Epidermal melanocyte (primary cell): ENCODE measurements around the gene HS3ST1.

Experiments used
- DNase-seq: peaks from one replicate; pipeline ENCODE4 v3.0.0; 2011; ENCODE audit warnings: low spot score; ENCODE audit not compliant: insufficient read length

HS3ST1 gene

DNA sequence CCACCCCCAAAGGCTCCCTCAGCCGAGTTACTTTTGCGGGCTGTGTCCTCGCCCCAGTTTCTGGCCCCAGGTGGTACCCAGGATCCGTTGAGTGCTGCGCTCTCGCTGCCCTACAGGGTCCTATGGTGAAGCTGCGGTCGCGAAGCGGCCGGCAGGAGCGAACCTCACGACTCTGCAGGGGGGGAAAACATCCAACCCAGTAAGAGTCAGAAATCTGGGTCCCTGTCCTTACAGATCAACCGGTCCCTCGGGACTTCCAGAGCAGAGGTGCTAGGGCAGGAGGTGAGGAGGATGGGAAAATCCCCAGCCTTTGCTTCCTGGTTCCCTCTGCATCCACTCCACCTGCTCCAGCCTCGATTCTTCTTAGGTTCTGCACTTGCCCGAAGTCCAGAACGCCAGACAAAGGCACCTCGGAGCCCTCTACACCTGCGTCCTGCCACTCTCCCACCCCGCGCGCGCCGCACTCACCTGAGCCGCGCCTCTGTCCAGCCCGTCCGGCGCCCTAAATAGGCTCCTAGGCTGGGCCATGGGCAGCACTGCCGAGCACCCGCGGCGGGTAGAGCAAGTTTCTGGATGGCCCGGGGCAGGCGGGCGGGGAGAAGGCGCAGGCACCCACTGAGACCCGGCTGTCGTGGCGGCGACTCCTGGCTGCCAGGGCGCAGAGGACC is at the start of gene HS3ST1:
Gene HS3ST1 (minus strand): TSS at position 664 of the 668 bp plus-strand sequence. CDS start 28,889 bp downstream, outside the sequence.
- no peak for DNase-seq

DNA sequence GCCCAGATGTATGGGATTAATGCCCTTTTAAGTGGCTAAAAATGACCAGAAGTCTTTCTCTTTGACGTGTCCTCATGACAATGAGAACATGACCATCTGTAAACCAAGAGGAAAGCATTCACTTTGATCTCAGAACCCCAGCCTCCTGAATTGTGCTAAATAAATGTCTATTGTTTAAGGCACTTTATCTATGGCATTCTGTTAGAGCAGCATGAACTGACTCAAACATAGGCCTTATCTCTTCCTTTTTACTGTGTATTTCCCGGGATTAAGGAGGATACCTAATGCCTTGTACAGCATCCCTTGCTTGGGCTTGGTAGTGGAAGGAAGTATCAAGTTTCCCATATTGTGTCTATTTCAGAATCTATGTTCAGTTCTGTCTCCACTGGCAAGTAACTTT is 47.2 kb upstream of the HS3ST1 start:
- DNase-seq, result no peak

DNA sequence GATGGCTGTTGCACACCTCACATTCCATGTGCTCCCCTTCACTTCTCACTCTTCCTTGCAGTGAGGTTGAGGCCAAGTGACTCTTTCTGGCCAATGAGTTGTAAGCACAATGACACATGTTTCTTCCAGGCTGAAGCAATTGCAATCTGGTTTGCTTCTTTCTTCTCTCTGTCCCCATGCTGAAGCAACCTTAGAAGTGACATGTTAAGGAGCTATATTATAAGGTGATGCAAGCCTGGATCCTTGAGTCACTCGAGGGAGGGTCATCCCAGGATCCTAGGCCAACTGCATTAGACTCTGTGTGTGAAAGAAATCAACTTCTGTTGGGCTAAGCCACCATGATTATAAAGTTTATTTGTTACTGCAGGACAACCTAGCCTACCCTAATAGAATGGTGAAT is 45.5 kb upstream of the HS3ST1 start:
- DNase-seq, result no peak

DNA sequence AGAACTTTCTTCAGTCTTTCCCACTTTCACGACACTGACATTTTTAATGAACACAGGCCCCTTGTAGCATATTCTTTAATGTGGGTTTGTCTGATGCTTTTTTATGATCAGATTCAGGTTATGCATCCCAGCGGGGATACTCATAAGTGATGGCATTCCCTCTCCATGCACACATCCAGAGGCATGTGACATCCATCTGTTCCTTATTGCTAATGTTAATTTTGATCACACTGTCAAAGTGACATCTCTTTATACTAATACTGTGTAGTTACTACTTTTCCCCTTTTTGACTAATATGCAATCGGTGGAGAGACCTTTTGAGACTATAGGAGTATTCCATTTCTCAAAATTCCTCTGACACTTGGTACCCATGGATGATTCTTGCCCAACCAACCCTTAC is 43.8 kb upstream of the HS3ST1 start:
- DNase-seq, result no peak

DNA sequence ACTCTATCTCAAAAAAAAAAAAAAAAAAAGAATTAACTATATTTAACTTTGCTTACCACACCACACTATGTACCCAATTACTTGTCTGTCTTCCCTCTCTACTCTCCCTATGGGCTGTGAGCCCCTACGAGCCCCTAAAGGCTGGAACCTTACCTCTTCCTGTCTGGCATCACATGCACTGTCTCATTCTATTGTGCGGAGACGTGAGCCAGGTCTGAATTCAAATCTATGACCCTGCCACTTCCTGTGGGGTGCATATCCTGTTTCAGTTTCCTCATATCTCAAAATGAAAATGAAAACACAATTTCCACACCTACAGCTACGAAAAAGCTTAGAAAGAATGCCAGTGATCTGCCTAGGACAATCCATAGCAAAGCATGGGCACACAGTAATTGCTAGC is 42.9 kb upstream of the HS3ST1 start:
- no peak for DNase-seq

DNA sequence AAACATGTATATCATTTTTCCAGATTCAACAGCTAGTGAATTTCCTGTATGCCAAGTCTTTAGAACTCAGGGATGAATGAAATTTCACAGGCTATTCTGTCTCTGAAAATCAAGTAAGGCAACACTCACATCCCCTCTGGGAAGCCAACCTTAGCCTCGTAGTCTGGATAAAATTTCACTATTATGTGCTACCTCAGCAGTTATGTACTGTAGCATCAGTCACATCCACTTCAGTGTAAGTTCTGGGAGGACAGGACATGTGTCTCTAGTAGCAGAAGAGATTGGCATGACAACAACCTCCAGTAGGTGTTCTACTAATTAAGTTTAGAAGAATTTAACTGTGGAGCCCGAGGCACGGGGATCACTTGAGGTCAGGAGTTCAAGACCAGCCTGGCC is 42.4 kb upstream of the HS3ST1 start:
- no peak for DNase-seq

DNA sequence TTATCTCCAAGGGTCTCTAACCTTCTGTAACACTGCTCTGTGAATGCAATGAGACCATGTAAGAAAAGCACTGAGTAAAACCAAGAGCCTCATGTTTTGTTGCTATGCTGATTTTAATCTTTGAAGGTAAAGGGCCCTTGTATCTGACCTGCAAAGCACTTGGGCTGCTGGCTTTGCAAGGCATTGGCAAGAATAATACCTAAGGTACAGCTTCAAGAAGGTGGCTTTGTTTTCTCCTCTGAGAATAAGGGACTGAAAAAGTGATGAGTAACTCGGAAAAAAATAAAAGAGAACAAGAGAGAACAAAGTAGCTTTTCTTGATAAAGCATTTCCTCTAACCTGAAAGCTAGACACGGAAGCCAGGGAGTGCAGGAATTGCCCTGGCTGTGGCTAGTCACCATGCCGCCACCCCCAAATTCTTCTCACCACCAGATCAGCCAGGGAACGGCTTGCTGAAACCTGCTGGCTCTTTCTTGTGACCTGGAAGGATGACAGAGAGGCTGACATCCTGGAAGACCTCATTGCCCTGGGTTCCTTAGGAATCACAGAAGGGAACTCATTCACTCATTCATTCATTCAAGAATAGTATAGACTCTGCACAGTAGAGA is 41.8 kb upstream of the HS3ST1 start:
- no peak for DNase-seq

DNA sequence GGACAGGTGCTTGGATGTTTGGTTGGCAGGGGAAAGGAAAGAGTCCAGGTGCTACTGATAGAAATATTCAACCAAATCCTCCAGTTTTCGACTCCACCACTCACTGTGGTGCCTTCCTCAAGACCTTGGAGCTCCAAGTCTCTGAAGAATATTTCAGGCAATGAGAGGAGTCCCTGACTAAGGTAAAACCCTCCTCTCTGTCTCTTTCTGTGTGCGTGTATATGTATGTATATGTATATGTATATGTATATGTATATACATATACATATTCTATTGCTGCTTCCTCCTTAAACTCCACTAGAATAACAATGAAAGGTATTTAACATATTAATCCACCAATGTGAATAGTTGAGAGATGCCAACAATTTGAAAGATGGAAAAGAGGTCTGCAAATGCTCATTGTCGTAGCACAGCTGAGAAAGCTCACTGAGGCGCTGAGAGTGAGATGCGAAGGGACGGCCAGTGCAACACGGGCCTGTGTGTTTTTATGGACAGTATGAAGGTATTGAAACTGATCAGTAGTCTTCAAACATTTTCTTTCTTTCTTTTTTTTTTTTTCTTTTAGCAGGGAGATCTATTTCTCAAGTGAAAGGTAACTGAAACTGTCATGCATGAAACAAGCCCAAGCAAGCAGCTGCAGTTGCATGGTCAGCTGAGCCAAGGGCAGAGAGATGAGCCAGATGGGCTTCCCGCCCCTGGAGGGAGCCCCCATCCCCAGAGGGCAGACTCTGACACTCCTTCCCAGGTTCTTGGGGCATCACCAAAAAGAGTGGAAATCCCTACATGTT is 41.1 kb upstream of the HS3ST1 start:
- no peak for DNase-seq

DNA sequence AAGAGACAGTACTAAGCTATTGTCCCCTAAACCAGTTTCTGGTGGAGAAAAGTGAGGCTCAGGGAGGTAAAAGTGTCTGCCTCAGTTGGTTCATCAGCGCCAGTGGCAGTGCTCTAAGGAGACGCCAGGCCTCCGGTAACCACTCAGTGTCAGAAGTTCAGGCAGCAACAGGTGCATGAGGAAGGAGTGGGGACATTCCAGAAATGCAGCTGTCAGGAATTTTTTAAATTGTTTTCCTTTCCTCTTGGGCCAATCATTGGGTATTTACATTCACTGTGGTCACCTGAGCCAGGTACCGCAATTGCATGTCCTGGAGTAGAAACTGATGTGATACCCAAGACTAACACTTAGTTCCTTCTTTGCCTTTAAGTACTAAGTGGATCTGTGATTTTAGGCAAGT is 40.2 kb upstream of the HS3ST1 start:
- no peak for DNase-seq

DNA sequence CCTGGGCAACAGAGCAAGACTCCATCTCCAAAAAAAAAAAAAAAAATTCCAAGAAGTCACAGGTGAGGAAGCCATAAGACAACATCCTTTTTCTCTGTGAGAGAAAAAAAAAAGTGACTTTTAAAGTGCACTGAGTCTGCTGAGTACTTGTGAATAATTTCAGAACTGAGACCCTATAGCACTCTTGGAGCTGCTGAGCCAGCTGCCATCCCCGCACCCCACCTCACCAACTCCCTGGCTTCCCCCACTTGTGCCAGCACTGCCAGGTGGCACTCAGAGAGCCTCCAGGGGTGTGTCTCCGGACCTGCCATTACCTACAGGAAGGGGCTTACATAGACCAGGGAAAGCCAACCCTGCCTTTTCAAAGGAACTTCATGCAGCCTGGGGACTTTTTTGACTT is 39.2 kb upstream of the HS3ST1 start:
- DNase-seq, result no peak

DNA sequence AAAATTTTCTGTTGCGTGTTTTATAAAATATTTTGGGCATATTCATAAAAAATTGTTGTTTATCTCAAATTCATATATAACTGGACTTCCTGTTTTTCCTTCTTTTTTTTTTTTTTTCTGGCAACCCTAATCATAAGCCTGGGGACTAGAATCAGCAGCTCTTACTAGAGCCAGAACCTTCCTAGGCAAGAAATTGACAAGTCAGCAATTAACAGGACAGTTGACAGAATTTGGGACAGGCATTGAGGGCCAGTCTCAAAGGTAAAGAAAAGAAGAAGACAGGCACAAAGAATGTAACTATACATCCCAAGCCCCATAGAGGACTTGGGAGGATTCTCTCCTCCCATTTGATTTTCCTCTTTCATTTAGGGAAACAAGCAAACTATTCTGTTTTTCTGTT is 35.0 kb upstream of the HS3ST1 start:
- no peak for DNase-seq

DNA sequence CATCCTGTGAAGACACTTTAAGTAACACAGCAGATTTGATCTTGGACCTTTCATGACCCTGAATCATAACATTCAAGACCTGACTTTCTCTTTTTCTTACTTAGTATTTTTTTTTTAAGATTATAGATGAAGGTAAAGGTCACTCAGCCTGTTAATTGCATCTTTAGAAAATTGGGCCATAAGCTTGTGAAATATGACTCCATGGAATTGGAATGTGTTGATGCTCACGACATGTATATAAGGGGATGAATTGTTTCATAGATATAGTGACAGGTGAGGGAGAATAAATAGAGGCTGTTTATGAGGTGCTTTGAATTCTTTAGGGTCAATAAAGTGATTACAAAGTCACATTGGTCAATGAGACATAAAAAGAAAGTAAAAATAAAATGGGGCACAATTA is 27.7 kb upstream of the HS3ST1 start:
- no peak for DNase-seq

DNA sequence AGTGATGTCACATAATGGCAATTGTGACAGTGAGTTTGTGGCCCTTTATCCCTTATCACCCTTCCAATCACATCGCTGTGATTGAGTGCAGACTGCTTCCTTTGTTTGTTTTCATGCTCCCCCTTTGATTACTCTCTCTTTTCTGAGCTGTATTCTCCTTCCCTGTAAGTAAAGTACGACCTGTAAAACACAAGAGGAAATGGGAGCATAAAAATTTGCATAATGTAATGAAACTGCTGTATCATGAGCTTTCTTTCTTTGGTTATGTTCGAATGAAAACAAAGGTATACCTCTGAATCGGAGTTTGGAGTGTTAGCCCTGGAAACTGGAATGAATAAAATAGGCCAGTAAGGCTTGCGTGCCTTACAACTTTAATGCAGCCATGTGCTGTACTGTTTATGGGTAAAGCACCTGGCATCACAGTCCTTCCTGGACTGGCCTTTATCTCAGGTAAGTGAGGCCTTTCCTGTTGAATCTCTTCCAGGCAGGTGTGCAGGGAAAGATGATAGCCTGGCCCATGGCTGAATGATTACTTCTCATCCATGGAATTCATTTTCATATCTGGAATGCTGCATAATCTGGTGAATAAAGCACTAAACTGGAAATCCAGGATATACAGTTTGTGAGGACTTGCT is 26.6 kb upstream of the HS3ST1 start:
- DNase-seq, result no peak

DNA sequence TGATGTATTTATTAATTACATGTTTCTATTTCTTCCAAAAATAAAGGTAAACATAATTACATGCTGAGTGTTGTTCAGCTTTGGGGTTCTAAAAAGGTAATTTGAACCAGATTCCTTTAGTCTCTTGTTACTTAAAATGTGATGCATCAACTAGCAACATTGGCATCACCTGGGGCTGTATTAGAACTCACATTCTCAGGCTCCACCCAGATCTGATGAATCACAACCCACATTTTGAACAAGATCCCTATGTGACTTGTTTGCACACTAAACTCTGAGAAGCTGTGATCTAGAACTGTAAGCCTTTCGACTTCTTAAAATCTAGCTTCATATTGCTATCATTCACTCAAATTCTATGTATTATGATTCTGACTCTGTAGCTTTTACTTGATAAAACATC is 23.0 kb upstream of the HS3ST1 start:
- DNase-seq, result no peak

DNA sequence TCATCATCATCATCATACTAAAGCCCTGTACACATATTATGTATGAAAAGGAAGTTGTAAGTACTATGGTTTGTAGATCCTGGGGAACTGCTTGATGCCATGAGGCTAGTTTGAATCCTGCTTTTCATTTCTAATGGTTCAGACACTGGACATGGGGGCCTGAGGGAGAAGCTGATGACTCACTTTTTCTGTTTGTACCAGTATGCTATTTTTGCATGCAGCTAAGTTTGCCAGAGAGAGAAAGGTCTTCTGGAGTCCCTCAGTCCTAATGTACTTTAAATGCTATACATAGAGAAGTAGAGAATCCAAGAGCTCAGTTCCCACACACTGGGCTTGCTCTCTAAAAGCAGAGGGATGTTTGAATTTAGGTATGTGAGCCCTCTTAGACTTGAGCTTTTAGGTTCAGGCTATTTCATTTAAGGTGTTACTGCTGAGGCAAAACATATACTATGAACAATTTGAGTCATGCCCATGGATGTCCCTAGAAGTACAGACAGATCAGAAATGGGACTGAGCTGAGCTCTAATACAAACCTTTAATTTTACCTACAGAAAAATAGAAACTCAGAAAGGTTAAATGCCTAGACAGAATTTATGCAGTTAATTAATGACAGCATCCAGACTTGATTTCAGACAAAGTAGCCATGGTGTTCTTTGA is 17.6 kb upstream of the HS3ST1 start:
- no peak for DNase-seq

DNA sequence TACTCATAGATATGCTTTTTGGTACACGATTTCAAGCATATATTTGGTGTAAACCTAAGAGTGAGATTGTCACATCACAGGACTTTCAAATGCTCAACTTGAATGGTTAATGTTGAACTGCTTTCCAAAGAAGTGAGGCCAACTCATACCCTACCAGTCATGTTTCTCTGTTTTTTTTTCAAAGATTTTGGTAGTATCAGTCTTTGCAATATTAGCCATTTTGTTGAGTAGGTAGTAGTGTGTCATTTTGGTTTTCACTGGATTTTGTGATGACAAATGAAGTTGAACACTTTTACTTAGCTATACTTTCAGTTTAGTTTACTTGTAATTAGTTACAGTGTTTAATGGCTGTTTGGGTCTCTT is 12.5 kb upstream of the HS3ST1 start:
- DNase-seq, result no peak

DNA sequence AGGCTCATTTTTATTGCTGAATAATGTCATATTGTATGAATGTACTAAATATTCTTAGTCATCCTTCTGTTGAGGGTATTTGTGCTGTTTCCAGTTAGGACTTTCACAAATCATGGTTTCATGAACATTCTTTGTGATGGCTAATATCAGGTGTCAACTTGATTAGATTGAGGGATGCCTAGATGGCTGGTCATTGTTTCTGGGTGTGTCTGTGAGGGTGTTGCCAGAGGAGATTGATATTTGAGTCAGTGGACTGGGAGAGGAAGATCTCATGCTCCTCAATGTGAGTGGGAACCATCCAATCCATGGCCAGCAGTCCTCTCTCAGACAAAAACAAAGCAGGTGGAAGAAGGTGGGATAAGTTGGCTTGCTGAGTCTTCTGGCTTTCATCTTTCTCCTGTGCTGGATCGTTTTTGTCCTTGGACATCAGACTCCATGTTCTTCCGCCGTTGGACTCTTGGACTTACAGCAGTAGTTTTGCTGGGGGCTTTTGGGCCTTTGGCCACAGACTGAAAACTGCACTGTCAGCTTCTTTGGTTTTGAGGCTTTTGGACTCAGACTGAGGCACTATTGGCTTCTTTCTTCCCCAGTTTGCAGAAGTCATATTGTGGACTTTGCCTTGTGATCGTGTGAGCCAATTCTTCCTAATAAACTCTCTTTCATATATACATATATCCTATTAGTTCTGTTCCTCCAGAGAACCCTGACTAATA is 11.9 kb upstream of the HS3ST1 start:
- DNase-seq, result no peak

DNA sequence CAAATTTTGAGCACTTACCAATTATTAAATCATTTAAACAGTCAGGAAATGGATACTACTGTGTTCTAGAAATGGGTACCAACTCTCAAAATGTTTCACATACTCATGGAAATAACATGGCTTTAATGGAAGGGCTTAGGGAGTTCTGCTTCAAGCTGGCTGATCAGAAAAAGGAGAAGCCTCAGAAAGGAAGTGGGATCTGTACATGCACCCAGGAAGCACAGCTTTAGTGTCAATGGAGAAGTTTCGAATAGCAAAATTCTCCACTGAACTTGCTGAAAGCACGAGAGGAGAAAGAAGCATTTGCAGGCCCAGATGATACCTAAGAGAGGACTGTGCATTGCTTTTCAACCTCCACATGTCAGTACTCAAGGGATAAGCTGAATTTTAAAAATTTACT is 11.1 kb upstream of the HS3ST1 start:
- no peak for DNase-seq

DNA sequence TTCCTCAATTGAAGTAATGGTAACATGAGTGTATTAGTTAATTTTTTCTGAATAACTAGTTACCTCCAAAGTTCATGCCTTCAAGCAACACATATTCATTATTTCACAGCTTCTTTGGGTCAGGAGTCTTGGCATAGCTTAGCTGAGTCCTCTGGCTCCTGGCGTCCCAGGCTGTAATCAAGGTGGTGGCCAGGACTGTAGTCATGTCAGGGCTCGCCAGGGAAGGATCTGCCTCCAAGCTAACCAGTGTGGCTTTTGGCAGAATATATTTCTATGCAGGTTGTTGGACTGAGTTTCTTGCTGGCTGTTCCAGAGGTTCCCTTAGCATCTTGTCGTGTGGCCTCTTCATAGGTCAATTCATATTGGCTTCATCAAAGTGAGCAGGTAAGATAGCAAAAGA is 10.0 kb upstream of the HS3ST1 start:
- no peak for DNase-seq

DNA sequence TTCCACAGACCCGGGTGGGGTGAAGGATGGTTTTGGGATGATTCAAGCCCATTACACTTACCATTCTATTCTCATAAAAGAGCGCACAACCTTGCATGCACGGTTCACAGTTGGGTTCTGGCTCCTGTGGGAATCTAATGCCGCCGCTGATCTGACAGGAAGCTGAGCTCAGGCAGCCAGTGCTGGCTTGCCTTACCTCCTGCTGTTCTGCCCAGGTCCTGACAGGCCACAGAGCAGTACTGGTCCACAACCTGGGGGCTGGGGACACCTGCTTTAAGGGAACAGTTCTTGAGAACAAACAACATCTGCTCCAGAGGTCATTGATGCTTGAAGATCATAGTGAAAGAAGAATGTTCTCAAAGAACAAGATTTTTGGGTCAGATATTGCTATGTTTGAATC is 8.0 kb upstream of the HS3ST1 start:
- no peak for DNase-seq

DNA sequence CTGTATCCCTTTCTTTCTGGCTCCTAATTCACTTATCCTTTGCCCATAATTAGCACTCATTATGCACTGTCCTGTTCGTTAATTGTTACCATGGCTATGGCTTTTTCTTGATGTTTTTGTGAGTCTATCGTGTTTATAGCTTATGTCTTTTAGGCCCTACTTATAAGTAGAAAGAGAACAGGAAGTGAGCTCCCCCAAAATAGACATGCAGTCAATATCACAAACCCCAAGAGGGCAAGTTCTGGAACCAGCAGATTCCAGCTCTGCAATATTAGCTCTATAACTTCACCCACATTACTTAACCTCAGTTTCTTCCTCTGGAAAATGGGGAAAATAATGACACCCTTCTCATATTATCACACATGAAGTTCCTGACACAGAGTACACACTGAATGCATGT is 7.4 kb upstream of the HS3ST1 start:
- DNase-seq, result no peak
